Measurements from ENCODE around the gene COL24A1. TPM values are rescaled to one million over a fixed set of nuclear protein-coding genes. Genes with fewer than 3 reads are reported as not detected.
"Not testable (repeated sequence)": the region's sequence is repeated elsewhere in the genome, so short reads cannot be mapped to it uniquely, and the experiment has no call there.

The COL24A1 gene
- total RNA-seq, 1 donor from 2014 or later, result 6.1 TPM

DNA sequence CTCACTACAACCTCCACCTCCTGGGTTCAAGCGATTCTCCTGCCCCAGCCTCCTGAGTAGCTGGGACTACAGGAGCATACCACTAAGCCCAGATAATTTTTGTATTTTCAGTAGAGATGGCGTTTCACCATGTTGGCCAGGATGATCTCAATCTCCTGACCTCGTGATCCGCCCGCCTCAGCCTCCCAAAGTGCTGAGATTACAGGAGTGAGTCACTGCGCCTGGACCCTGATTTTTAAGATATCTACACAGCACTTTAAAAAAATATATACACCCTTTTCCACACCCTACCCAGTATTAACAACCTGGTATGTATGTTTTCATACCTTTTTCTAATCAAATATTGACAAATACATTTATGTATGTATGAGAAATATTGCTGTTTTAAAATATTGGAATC lies 379.6 kb downstream of the COL24A1 start:
- ATAC-seq; intact Hi-C loops (cut with DNase I): not testable (repeated sequence)

DNA sequence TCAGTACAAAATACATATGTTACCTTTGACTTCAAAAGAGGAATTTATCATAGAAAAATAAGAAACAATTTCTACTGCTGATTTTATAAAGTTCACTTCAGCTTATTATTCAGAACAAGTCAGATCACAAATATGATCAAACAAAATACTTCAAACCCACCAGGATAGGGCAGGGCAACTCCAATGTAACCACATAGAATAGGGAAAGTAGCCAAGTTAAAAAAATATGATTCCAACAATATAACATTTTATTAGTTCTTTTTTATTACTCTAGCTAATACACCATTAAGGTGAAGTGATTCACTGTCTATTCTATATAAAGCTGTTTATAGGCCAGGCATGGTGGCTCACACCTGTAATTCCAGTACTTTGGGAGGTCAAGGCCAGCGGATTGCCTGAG lies 393.8 kb downstream of the COL24A1 start:
- ATAC-seq (no peak), DNase-seq (ENCODE audit: low spot score) (no peak)
- intact Hi-C loops (cut with DNase I), result no loop called here

More for the DNA sequence above, 379.6 kb downstream of the COL24A1 start:
- DNase-seq (ENCODE audit: low spot score), result not testable (repeated sequence)

DNA sequence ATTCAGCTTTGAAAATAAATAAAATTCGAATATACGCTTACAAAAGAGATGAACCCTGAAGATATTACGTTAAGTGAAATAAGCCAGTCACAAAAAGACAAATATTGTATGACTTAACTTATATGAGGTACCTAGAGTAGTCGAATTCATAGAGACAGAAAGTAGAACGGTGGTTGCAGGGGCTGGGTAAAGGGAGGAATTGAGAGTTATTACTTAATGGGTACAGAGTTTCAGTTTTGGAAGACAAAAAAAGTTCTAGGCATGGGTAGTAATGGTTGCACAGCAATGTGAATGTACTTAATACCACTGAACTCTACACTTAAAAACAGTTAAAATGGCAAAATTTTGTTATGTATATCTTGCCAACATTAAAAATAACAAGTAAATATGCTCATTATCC lies 399.7 kb downstream of the COL24A1 start:
- ATAC-seq (no peak), DNase-seq (ENCODE audit: low spot score) (no peak)
- intact Hi-C loops (cut with DNase I), result no loop called here

DNA sequence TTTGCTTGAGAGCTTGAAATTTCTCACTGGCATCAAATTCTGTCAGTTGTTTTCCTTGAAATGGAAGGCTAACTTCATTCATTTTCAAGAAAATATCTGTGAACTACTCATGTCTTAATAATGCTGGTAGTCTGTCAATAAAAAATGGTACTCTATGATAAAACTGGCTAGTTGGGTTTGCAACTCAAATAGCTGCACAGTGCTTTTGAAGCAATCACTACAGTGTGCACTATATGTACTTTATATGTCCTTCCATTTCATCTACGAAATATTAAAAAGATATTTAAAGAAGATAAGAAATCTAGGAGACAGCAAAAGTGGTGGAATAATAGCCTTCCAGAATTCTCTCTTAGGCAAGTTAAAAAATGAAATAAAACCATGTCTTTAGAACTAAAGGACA lies 408.5 kb downstream of the COL24A1 start:
- intact Hi-C loops (cut with DNase I), result no loop called here
- DNase-seq (ENCODE audit: low spot score) (no peak), ATAC-seq (no peak)

DNA sequence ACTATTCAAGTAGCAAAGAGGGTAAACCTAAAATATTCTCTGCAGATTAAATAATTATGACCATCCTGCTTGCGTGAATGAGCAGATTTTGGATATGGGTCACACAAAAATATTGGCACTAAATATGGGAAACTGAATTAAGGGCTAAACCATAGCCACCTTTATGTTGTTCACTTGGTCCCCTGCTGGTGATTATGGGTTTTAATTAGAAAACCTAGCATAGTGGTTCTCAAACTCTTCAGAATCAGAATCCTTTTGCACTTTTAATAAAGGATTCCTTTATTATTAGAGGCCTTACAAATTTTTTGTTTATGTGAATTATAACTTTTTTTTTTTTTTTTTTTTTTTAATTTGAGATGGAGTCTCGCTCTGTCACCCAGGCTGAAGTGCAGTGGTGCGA lies 409.8 kb downstream of the COL24A1 start:
- no peak for DNase-seq (ENCODE audit: low spot score)
- intact Hi-C loops (cut with DNase I), result no loop called here
- no peak for ATAC-seq

DNA sequence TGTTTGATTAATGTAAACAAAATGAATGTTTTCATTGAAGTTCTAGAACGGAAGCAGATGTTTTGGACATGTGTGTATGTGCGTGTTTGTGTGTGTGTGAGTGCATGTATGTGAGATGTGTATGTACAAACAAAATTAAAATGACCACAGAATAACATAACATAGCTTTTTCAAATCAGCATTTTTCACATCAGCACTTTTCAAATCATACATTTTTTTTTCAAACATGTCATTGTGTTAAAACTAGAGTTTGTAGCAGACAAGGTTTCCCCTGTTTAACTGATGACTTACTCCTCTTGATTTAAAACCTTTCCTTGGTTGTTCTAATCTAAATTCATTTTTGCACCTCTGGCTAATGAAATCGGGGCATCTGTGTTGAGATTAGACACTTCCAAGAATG lies 412.8 kb downstream of the COL24A1 start:
- ATAC-seq (no peak), DNase-seq (ENCODE audit: low spot score) (no peak)
- intact Hi-C loops (cut with DNase I), result no loop called here

DNA sequence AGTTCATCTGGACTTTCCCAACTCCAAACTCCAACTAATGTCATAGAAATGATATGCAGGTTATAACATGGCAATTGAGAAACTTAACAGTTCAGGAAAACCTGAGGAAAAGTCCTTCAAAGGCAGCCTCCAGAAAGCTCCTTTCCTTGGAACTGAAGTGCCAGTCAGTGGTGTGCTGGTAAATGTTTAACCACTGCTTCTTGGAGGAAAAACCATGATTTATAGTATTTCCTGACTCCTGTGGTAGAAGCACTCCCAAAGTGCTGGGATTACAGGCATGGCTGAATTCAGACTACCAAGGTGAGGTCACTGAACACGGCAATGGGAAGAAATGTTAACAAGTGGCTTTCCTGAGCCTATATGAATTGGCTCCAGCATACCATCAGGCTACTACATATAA lies 421.6 kb downstream of the COL24A1 start:
- ATAC-seq, result no peak
- no peak for DNase-seq (ENCODE audit: low spot score)
- intact Hi-C loops (cut with DNase I), result no loop called here

DNA sequence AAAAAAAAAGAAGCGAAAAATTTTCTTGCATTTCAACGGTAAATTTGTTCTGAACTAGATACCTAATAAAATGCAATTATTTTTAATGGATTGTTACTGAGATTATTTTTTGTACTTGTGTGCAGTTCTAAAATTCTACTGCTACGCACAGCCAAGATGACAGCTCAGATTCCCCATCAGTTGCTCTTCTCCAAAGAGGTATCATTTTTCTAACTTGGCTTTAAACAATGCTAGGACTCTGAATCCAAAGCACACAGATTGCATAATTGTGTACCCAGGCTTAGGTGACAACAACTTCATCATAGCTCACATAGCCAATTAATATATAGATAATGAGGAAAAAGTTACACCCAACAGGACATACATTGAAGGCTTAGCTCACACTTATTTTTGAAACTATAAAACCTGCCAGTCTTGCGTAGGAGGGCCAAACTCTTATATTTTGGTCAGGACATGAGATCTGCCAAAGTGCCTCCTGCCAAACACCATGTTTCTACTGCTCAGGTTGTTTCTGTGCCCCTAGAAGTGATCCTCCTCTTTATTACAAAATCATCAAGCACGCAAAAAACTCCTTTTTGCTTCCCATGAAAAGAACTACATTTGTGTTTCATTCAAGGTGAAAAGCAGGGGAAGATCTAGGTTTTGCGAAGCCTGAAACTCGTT lies 437.8 kb downstream of the COL24A1 start:
- intact Hi-C loops (cut with DNase I), result no loop called here
- ATAC-seq (no peak), DNase-seq (ENCODE audit: low spot score) (no peak)

DNA sequence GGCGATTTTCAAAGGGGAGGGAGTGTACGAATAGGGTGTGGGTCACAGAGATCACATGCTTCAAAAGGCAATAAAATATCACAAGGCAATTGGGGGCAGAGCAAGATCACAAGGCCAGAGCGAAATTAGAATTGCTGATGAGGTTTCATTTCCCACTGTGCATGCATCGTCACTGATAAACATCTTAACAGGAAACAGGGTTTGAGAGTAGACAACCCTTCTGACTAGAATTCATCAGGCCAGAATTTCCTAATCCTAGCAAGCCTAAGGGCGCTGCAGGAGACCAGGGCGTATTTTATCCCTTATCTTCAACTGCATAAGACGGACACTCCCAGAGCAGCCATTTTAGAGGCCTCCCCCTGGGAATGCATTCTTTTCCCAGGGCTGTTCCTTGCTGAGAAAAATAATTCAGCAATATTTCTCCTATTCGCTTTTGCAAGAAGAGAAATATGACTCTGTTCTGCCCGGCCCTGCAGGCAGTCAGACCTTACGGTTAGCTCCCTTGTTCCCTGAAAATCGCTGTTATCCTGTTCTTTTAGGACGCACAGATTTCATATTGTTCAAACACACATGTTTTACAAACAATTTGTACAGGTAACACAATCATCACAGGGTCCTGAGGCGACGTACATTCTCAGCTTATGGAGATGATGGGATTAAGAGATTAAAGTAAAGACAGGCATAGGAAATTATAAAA lies 442.0 kb downstream of the COL24A1 start:
- DNase-seq (ENCODE audit: low spot score); intact Hi-C loops (cut with DNase I); ATAC-seq: not testable (repeated sequence)

DNA sequence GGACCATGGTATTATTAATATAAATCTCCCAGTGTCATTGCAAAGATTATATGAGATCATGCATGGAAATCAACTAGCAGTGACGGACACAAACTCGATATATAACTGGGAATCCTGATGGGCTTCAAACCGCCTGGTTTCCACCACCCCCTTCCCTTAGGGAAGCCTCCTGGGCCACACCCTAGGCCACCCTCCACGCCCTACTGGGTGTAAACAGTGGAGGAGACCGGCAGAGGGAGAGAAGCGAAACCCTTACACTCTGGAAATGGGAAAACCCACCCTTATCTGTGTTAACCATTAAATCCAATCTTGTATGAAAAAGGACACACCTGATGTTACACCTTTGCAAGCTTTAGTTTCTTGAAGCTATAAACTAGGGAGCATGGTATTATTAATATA lies 447.7 kb downstream of the COL24A1 start:
- intact Hi-C loops (cut with DNase I), result no loop called here
- ATAC-seq, result peak; percentile 23
- no peak for DNase-seq (ENCODE audit: low spot score)

DNA sequence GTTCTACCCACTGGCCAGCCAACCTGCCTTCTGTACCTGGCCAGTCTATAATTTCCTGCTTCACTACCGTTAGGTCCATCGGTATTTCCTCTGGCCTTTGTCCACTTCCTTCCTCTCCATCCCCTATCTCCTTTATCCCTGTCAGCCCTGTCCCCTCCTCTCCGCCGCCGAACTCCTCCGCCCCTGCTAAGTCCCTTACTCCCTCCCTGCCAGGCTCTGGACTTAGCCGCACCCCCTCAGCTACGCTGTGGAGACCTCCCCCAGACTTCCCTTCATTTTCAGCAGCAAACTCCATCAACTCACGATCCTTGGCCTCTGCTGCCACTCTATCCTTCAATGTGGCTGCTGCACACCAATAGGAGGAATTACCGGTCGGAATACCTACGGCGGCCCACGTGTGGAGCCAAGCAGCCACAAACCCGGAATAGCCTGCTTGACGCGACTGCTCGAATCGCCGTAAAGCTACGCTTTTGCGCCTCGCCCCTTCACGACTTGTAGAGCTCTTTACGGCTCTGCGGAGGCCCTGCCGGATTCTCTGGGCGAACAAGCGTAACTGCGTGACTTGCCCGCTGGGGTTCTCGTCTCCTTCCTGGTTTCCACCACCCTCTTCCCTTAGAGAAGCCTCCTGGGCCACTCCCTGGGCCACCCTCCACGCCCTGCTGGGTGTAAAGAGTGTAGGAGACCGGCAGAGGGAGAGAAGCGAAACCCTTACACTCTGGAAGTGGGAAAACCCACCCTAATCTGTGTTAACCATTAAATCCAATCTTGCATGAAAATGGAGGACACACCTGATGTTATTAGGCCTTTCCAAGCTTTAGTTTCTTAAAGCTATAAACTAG lies 448.4 kb downstream of the COL24A1 start, which contains the start of gene ZNHIT6:
Gene ZNHIT6 (minus strand): TSS at position 444 of the 839 bp plus-strand sequence. CDS start 149 bp downstream, at position 295.
- peak; percentile 90 for DNase-seq (ENCODE audit: low spot score)
- ATAC-seq, result peak; percentile 98
- intact Hi-C loops (cut with DNase I), result no loop called here

DNA sequence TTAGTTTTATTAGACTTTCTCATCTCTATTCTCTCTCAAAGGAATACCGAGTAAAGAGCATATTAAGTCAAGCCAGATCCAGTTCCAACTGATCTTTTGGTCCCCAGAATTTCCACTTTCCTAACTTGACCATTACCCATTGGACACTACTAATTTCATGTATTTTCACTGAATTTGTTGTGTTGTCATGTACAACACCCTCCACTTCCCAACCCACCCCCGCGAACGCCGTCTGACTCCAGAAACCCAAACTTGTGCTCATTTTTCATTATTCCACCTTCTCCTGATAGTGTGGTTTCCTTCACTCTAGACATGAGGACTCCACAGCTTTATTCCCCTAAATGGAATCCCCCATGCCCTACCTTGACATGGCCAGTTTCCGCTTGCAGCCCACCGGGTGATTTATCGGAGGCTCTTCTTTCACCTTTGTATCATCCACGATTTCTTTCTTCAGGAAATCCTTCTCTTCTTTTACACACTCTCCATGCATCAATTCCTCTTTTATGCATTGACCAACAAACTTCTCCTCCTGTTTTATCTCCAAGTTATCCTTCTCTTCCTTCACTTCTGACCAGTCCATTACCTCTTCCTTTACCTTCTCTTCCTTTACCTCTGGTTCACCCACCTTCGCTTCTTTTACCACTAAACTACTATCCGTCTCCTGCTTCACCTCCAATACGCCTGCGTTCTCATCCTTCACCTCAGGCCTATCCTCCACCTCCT lies 449.1 kb downstream of the COL24A1 start:
- intact Hi-C loops (cut with DNase I), result no loop called here
- ATAC-seq (no peak), DNase-seq (ENCODE audit: low spot score) (no peak)

DNA sequence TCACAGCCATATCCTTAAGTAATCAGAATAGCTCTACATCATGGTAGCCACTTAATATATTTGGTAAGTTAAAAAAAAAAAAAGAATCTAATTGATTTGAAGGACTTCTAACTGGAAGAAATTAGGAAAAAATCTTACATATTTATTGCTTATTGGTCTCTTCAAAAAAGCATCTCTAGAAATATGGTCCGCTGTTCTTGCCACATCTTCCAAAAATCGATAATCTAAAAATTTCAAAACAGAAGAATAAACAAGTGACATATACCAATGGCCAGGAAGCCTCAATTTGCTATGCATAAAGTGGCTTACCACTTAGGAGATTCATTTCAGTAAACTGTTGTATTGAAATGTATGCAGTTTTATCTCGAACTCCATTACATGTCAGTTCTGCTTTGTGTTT lies 450.6 kb downstream of the COL24A1 start:
- intact Hi-C loops (cut with DNase I), result no loop called here
- ATAC-seq (no peak), DNase-seq (ENCODE audit: low spot score) (no peak)

DNA sequence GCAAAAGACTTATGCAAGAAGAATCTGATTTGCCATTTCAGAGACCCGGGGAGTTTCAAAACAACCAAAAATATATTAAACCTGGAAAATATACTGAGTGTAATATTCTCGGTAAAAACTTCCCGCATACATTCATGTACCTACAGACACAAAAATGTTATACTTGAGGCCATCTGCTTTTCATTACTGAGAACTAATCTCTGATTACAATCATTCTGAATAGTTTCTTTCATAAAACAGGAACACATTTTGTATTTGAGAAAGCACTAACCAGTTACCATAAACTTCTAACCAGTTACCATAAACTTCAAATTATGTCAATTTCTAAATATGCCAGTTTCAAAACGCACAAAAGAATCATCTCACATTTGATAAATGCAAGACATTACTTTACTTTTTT lies 456.1 kb downstream of the COL24A1 start:
- ATAC-seq, result no peak
- intact Hi-C loops (cut with DNase I), result no loop called here
- DNase-seq (ENCODE audit: low spot score), result no peak

DNA sequence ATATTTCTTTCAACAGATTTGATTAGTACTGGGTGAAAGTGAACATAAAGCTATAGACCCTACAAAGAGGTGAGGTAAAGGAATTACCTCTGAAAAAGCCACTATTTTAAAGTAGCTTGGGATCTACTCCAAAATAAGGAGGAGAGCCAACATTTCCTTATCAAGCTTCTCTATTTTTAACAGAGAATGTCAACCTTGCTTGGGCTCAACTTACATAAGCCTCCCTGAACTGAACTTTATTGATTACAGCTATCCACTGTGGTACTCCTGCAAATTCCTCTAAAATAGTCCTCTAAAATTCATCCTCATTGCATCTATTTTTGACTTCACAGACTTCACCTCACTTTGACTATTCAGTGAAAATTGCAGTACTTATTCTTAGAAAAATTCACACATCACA lies 458.7 kb downstream of the COL24A1 start:
- ATAC-seq (no peak), DNase-seq (ENCODE audit: low spot score) (no peak)
- intact Hi-C loops (cut with DNase I), result no loop called here

DNA sequence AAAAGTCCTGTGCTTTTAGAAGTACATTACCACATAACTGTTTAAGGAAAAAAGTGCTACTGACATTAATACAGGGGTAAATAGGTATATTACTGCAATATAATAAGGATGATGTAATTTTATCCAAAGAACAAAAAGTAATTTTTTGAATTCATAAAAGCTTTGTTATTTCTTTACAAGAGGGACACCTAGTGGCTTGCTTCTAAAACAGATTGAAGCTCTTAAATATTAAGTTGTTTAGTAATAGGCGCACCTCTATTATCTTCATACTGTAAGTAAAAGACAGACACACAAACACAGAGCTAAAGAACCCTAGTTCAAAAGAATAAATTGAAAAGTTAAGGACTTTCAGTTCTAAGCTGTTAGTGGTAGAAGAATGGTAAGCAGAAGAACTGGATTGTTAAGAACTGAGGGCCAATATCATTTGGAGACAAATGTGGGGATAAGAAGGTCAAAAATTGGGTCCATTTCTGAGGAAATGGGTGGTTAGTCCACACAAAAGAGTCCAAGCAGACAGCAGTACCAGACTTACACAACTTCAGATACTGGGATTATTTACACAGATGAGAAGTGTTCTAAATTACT lies 463.8 kb downstream of the COL24A1 start:
- intact Hi-C loops (cut with DNase I), result loop anchor here (2.0 kb wide), 1 partner anchor 384 kb away; no protein-coding TSS in a partner anchor
- peak; percentile 52 for ATAC-seq
- no peak for DNase-seq (ENCODE audit: low spot score)

DNA sequence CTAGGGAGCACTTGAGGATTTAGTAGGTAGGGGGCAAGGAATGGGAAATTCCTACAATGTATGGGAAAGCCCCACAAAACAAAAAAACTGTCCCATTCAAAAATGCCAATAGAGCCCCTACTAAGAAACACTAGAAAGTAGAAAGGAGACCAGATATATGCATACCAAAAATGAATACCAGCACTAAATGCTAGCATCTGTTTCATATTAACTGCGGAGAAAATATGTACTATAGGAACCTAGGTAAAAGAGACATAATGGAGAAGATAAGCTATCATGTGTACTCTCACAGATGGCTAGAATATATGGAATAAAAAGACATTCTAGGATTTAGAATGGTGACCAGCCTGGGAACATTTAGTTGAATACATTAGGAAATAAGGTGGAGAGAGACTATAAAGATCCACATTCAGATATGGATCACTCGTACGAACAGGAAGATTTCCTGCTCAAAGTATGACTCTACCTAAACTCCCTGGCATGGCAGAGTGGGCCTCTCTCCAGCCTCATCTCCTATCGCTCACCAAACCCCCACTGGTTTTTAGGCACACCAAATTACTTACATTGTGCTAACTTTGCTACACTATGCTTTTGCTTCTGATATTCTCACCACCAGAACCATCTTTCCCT lies 466.7 kb downstream of the COL24A1 start:
- ATAC-seq (no peak), DNase-seq (ENCODE audit: low spot score) (no peak)
- intact Hi-C loops (cut with DNase I), result no loop called here

DNA sequence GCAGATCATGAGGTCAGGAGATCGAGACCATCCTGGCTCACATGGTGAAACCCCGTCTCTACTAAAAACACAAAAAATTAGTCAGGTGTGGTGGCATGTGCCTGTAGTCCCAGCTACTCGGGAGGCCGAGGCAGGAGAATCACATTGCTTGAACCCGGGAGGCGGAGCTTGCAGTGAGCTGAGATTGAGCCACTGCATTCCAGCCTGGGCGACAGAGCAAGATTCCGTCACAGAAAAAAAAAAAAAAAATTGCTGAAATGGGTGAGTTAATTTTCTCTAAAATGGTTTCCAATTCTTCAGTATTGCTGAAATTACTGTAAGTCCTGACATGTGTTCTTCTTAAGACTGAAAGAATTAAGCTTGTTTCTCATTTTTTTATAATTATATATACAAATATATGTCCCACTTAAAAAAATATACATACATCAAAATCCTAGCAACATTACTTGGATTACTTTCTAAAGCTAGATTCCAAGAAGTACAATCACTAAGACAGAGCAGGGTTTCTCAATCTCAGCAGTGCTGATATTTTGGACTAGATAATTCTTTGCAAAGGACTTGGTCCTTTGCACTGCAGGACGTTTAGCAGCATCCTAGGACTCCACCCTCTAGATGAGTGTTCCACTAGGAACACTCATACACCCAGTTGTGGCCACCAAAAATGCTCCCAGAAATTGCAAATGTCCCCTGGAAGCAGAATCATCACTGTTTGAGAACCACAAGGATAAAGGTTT lies 473.1 kb downstream of the COL24A1 start:
- intact Hi-C loops (cut with DNase I), result no loop called here
- no peak for DNase-seq (ENCODE audit: low spot score)
- ATAC-seq, result no peak
